Measurements from ENCODE around the gene SHH.

Gene SHH

DNA sequence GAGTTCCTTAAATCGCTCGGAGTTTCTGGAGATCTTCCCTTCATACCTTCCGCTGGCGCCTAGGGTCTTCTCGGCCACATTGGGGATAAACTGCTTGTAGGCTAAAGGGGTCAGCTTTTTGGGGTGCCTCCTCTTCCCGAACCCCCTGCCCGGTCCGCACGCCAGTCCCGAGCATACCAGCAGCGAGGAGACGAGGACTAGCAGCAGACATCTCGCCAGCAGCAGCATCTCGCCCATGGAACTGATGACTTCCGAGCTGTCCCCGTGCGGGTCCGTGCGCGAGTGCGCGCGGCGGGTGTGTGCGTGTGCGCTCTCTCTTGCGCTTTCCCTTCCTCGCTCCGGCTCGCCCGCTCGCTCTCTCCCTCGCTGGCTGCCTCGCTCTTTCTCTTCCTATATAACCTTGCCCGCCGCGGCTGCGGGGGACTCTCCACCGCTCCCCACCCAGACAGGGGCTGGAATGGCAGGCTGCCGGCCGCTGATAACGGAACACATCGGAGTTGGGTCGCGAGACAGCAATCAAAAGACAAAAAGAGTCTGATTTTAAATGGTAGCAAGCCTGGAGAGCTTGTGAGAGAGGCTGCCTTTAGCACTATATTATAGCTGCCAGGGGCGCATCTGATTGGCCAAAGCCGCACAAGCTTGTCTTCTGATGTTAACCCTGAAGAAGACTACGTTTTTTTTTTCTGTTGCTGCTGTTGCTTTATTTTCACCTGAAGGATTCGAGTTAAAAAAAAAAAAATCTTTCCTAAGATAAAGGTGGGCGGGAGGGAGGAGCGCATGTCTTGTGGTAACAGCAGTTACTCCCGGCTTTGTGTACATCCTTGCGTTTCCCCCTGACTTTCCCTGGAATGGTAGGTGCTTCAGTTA is at the start of gene SHH:
SHH (minus strand) TSS at position 569 of the 867 bp plus-strand sequence; CDS start at position 228, 341 bp downstream.
- DNase-seq: no peak

DNA sequence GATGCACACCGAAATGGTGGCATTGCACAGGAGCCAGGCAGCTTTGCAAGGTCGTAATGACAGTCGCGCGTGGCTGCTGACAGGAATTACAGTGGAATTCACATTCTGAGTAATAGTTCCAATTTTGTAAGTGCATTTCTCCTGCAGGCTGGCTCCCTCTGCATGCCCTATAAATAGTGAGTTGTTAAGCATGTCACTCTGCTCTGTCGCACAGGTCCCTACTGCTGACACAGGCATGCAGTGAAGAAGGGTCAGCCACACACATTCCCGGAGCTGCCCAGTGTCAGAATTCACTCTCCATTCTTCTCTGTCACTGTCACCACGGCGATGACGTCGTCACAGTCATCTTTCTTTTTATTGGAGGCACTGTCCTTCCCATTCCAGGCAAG is 49.2 kb upstream of the SHH start:
- DNase-seq: no peak

DNA sequence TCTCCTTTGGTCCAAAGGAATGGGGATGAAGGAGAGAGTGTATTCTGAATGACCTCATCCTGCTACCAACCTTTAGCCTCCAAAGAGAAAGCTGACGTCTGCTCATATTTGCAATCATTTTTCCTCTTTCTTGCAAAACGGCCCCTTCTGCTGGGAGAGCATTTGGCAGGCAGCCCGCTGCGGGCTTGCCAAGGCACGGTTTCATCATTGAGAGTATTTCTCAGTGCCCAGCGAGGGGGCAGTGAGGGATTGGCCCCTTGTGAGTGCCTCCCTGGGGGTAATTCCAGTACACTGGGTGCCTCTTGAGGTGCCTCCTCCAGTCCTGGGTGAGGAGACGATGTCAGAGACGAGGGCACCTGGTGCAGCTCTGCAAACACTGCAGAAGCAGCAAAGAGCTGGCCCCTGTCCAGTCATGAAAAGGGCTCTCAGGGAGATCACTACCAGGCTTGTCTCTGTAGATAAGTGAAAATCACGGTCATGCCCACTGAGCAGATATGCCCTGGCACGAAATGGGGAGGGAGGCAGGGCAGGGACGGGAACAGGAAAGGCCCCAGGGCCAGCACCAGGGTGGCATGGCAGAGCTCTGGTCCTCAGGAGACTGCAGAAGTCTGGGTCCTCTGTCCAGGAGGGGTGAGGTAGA is 48.7 kb upstream of the SHH start:
- DNase-seq: peak; percentile 45

DNA sequence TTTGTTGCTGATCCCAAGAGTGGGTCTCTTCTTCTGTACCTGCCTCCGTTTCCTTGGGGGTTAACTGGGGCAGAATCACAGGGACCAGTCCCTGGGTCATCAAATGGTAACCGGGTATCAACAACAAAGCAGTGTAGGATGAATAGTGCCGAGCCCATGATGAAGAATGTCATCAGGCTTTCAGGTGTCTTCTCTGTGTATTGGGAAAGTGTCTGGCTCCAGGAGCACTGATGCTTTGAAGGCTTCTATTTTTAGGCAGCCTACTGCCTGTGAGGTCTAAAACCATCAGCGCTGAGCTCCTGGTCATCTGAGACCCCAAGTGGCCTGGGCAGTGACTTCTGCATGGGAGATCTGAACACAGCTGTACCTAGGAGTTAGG is 48.2 kb upstream of the SHH start:
- no peak for DNase-seq

DNA sequence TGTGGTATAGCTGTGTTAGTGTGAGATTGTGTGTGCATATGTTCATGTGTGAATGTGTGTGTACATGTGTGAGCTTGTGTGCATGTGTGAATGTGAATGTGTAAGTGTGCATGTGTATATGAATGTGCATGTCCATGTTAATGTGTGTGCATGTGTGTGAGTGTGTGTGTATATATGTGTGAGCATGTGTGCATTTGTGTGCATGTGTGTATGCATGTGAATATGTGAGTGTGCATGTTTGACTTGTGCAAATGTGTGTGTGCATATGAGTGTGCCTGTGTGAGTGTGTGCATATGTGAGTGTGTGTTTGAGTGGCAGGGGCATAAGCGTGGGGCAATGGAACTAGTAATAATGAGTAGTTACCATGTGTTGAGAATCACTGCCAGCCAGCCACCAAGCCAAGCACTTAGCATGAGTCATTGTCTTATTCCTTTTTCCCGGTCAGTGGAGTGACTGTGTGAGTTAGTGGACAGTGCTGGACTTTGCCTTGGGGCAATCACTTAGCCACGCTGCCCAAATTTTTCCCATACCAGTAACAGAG is 46.3 kb upstream of the SHH start:
- no peak for DNase-seq

DNA sequence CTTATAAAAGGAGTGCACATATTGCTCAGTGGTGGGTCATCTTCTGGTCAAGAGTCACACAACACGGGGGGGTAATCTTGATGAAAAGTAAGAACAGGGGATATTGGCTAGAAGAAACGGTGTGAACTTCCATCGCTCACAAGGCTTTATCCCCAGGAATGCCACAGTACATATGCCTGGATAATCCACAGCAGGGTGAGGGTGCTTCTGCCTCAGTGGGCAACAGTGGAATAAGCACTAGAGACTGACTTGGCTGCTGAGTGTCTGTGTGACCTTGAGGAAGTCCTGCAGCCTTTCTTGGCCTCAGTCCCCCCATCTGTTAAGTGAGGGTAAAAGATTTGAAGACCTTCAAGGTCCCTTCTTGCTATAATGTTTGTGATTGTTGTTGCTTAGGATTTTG is 44.9 kb upstream of the SHH start:
- no peak for DNase-seq

DNA sequence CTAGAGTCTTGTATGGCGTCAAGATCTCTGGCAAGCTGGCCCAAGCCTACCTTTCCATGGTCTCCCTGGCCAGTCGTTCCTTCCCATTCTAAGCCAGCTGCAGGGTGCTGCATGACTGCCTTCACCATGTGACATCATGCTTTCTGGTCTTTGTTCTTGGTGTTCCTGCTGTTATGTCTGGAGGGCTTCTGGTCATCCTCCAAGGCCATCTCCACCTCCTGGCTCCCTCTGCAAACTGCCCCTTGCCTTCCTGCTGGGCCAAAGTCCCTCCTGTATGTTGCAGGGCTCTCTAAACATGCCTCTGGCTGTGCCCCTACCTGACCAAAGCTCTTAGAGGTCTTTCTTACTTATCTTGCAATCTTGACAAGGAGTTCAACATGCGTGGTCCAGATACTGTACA is 44.4 kb upstream of the SHH start:
- no peak for DNase-seq

DNA sequence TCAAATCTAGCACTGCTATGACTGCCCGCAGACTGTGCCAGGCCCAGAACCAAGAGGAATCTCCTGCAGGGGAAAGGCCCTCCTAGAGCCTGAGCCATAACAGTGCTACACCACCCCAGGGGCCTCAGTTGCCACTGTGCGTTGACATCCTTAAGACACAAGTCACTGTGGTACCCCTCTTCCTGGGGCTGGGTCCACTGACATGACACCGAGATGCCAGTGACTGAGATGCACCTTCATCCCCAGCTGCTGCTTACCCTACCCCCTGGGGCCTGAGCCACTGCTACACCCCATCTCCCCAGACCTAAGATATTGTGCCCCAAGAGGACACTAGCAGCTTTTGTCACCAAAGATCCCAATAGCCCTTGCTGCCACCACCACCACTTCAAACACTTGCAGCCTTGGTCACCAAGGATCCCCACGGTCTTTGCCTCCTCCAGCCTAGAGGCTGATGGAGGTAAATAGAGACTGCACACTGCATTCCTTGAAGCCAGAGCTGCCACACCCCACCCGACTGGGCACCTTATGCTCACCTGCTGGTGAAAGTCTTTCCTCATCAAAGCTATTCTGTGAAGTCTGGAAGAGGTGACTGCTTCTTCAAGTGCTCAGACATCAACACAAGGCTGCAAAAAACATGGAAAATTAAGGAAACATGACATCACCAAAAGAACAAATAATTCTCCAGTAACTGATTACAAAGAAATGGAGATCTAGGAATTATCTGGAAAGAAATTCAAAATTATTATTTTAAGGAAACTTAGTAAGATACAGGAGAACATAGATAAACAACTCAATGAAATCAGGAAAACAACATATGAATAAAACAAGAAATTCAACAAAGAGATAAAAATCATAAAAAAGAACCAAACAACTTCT is 40.4 kb upstream of the SHH start:
- DNase-seq: no peak

DNA sequence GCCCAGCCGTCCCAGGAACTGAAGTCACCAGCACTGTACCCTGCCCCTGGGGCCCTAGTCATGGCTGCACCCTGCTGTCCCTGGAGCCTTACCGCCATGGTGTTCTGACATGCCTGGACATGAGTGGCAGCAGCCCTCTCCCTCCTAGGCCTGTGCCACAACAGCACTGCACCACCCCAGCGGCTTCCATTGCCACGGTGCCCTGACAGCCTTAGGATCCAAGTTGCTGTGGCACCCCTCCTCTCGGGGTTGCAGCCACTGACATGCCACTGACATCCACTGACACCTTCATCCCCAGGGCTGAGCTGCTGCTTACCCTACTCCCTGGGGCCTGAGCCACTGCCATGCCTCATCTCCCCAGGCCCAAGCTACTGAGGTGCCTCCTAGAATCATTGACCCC is 39.6 kb upstream of the SHH start:
- DNase-seq: no peak

DNA sequence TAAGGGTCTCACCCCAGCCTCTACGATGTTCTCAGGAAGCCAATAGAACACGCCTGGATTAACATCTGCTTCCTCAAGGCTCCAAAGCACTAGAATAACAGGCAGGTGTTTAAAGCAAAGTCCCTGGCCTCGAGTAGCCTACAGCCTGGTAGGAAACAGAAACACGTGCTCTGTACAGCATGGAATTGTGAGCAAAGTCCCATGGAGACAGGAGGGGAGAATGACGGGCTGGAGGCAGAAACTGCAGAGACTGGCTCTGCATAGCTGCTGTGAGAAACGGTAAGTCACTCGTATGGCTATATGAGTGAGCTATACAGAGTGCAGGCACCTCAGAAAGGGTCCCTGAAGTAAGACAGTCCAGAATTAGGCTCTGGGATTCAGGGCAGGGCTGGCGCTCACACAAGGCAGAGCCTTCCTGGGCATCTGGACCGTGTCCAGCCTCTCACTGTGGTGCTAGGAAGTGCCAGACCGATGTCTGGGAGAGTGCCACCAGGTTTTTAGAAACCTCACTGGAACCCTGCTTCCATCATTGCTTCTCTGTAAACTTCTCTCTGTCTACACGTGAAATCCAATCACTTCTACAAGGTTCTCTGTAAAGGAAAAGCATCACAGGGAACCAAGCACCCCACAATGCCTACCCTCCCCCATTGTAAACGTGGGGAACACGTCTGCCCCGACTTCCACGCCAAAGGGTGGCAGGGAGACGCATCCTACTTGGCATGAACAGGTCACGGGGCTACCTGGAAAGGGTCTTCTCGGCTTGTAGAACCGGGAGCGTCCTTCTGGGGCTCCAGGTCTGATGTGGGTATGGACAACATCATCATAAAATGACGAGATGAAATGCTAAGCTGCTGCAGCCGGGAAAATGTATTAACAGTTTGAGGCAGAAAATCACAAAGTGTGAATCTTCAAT is 38.8 kb upstream of the SHH start:
- DNase-seq: no peak

DNA sequence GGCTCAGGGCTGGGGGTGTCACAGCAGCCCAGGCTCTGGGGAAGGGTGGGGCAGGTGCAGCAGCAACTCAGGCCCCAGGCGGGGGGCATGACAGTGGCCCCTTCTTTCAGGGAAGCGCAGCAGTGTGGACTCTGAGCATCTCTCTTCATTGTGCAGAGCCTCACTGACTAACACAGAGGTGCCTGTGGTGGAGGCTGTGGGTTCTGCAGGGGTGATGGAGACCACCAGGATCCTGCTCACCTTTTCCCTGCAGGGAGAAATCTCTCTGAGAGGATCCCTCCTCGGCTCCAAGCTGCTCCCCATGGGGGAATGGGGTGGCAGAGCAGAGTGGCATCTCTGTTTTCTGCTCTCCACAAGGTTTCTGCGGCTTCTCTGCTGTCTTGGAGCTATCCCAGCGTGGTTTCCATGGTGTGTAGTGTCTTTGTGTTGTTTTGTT is 37.8 kb upstream of the SHH start:
- no peak for DNase-seq

DNA sequence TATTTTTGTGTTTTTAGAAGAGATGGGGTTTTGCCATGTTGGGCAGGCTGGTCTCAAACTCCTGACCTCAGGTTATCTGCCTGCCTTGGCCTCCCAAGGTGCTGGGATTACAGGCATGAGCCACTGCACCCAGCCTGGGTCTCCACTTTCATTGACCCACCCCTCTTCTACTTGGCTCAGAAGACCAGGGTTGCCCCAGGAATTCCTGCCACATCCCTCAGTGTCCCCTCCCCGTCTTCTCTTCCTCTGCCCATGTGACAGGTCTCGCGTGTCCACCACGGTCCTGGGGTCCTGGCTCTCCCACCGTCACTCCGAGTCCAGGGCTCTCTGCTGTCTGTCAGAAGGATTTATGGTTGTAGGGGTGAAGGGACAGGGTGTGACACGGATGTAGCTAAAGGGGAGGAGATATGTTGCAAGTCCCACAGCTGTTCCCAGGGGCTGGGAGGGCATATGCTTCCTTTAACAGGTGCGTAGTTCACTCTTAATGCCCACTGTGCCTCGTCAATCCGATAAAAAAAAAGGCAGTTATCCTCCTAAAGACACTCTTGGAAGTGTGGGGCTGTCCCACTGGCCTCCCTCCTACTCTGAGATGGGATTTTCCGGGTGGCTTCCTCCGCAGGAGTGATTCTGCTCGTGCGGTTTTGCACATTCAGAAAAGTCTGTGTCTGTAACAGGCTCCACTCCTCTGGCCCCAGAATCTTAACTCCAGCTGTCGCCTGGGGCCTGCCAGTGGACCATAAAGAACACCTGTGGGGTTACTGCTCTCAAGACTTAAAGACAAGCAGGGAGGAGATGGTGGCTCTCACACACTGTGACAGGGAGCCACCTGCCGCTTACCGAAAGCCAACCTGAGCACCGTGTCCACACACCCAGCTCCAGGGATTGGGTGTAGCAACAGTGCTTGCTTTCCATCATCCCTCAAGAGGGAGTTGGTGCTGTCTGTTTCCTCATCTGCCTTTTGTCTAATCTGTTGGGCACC is 36.7 kb upstream of the SHH start:
- no peak for DNase-seq

DNA sequence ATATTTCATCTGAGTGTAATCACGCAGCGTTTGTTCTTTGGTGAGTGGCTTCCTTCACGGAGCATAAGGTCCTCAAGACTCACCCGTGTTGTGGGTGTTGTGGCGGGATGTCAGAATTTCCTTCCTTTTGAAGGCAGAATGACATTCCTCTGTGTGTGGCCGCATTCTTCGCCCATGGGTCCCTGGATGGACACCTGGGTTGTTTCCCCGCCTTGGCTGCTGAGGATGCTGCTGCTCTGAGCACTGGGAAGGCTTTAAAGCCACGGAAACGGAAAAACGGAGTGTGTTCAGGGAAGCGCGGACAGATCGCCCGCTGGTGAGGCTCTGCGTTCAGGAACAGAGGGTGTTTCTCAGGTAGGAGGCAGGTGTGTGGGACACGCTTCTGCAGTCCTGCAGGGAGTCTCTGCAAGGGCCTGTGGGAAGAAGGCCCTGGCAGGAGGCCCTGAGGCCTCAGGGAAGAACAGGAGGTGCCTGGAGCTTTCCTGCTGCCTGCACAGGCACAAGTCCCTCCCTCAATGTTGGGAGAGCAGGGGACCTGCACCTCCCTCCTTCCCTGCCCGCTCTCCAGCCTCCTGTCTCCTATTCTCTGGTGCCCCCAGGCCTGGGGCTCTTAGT is 35.7 kb upstream of the SHH start:
- no peak for DNase-seq

DNA sequence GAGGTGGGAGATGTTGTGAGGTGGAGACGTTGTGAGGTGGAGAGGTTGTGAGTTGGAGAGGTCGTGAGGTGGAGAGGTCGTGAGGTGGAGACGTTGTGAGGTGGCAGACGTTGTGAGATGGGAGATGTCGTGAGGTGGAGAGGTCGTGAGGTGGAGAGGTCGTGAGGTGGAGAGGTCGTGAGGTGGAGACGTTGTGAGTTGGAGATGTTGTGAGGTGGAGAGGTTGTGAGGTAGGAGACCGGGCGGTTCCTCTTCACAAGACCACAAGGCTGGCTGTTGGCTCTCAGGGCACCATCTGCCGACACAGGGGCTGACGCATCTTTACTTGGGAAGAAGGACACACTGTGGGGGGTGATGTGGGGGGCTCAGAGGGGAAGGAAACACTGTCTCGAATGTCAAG is 34.7 kb upstream of the SHH start:
- no peak for DNase-seq

DNA sequence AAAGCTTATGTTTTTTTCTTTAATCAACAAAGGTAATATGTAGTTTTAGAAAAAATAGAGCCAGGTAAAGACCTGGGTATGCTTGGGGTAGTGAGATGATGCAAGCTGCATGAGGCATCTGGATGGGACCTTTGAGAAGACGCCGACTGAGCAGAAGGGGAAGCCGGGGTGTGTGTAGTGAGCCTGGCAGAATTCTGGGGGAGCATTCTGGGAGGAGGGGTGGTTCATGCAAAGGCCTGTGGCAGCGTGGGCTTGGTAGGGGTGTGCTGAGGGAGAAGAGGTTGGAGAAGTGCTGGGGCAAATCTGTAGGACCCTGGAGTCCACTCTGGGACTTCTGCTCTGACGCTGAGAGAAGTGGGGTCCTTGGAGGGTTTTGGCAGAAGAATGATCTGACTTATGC is 33.9 kb upstream of the SHH start:
- DNase-seq: no peak

DNA sequence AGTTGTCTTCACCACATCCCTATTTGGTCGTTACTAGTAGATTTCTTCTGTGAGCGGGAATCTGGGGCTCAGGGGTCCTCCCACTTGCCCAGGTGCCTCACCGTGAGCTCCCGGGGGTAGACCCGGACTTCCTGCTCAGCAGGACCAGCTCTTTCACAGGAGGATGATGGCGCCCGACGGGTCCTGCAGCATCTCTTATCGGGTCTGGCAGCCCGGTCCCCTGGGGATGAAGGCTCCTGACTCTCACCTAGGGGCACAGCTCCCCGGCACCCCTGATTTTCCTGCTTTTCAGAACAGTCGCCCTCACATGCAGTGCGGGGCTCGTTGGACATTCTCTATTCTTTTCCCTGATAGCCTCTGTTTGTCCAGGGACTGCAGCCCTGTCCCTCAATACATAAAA is 33.0 kb upstream of the SHH start:
- no peak for DNase-seq

DNA sequence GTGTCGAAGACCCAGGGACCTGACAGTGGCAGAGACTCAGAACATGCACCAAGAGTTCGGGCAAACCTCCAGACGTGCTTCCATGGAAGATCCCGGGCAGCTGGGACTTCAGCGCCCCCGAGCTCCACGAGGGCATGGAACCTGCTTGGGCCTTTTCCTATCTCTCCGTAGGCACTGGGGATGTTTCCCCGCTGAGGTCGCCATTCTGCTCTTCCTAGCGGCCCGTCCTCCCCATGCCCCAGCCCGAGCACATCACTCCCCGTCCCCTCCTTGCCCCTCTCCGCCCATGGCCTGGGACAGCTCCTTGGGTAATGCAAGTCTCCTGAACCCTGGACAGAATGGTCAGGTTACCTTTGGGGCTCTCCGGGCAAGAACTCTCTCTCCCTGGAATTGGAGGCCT is 32.3 kb upstream of the SHH start:
- DNase-seq: no peak

DNA sequence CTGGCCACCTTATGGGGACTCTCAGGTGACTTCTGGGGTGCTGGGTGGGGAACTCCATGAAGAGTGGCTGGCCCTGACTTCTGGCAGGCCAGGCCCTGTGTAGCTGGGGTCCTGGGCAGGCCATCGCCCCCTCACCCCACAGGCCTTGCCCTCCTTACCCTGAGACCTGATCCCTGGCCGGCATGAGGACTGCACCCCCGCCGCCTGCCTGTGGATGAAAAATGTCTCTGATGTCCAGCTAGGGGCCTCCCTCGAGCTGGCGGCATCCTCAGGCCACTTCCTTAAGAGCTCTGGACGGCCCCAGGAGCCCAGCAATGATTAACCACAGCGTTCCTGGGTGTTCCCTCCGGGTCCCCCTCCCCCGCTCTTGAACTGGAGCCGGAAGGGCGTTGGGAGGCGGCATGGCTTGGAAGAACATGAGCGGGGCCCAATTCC is 31.8 kb upstream of the SHH start:
- no peak for DNase-seq

DNA sequence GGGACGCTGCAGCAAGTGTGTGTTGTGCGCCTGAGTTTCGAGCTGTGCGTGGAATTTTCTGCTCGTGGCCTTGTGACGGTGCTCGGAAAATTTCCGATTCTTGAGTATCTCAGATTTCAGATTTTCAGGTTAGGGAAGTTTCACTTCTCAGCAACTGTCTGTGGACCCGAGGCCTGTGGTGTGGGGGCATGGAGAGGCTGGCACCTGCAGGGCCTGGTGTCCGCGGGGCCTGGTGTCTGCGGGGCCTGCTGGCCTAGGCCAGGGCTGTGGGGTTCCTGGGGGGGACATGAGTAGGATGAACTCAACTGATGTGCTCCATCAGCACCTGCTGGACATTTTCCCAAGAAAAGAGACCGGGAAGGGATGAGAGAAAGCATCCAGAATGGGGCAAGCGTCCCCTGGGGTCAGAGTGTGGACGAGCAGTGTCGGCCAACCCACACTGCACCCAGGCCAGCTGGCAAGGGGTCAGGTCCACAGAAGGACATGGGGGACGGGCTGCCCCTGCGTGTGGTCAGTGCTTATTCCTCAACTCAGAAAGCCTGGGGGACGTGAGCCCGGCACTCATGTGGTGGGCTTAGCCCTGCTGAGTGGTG is 31.3 kb upstream of the SHH start:
- DNase-seq: no peak

All from NCI-H1092 (cell line).